Activated CD8-positive, alpha-beta memory T cell treated with anti-CD3 and anti-CD28 coated beads for 24 hours (primary cell): ENCODE measurements around the gene GPER1.
"Not testable (repeated sequence)": the region's sequence is repeated elsewhere in the genome, so short reads cannot be mapped to it uniquely, and the experiment has no call there.

ENCODE experiments used
- DNase-seq: peaks from one replicate; pipeline ENCODE4 v3.0.0-alpha.2; 2020

GPER1 gene

GRCh38 chr7:1106063-1106792, 18.3 kb downstream of the GPER1 start:
- no peak for DNase-seq

- DNase-seq: no peak
Observed at GRCh38 chr7:1106793-1107421, 19.0 kb downstream of the GPER1 start.

- no peak for DNase-seq
Observed at GRCh38 chr7:1108264-1108920, 20.5 kb downstream of the GPER1 start.

- no peak for DNase-seq
Observed at GRCh38 chr7:1109581-1110310, 21.8 kb downstream of the GPER1 start.

GRCh38 chr7:1110358-1110757, 22.4 kb downstream of the GPER1 start:
- DNase-seq: no peak

- no peak for DNase-seq
Observed at GRCh38 chr7:1111156-1111555, 23.2 kb downstream of the GPER1 start.

- no peak for DNase-seq
Observed at GRCh38 chr7:1112109-1112508, 24.2 kb downstream of the GPER1 start.

GRCh38 chr7:1112625-1113547, 25.0 kb downstream of the GPER1 start:
- no peak for DNase-seq

- DNase-seq: no peak
Observed at GRCh38 chr7:1113548-1113885, 25.6 kb downstream of the GPER1 start.

GRCh38 chr7:1114088-1114487, 26.2 kb downstream of the GPER1 start:
- no peak for DNase-seq

GRCh38 chr7:1114505-1114904, 26.6 kb downstream of the GPER1 start:
- no peak for DNase-seq

- not testable (repeated sequence) for DNase-seq
Observed at GRCh38 chr7:1115171-1116045, 27.5 kb downstream of the GPER1 start.

- DNase-seq: not testable (repeated sequence)
Observed at GRCh38 chr7:1116383-1117008, 28.6 kb downstream of the GPER1 start.

GRCh38 chr7:1117321-1117928, 29.5 kb downstream of the GPER1 start:
- DNase-seq: no peak

GRCh38 chr7:1119201-1119600, 31.3 kb downstream of the GPER1 start:
- no peak for DNase-seq

- no peak for DNase-seq
Observed at GRCh38 chr7:1120791-1121190, 32.9 kb downstream of the GPER1 start.

- no peak for DNase-seq
Observed at GRCh38 chr7:1121476-1121875, 33.6 kb downstream of the GPER1 start.

GRCh38 chr7:1121886-1122831, 34.2 kb downstream of the GPER1 start:
- no peak for DNase-seq

- no peak for DNase-seq
Observed at GRCh38 chr7:1122832-1123501, 35.1 kb downstream of the GPER1 start.
